Loucy (cell line): Measurements from ENCODE around the gene STK35.

Experiments used
- H2AFZ ChIP-seq: fragments of 200-600 bp; sonication (generic); 2 replicates; pipeline ENCODE4 v1.6.0; 2016; ENCODE audit warnings: antibody characterized with exemption, mild to moderate bottlenecking, low read length, moderate library complexity
- H3F3A ChIP-seq: fragments of 200-600 bp; 2 replicates; pipeline ENCODE4 v1.6.0; 2016; ENCODE audit warnings: antibody characterized with exemption, low read depth, mild to moderate bottlenecking
- H3K27me3 ChIP-seq: fragments of 200-600 bp; sonication (generic); 2 replicates; pipeline ENCODE4 v1.6.1; 2014; ENCODE audit warnings: low read length, mild to moderate bottlenecking; ENCODE audit not compliant: insufficient read depth, poor library complexity, severe bottlenecking
- H3K36me3 ChIP-seq: fragments of 200-600 bp; sonication (generic); 2 replicates; pipeline ENCODE4 v1.6.1; 2016; ENCODE audit warnings: low read length; ENCODE audit not compliant: insufficient read depth
- H3K4me1 ChIP-seq: fragments of 200-600 bp; sonication (generic); 2 replicates; pipeline ENCODE4 v1.5.1; 2014; ENCODE audit warnings: low read length, mild to moderate bottlenecking; ENCODE audit not compliant: insufficient read depth, poor library complexity, severe bottlenecking
- H3K4me2 ChIP-seq: fragments of 200-600 bp; sonication (generic); 2 replicates; pipeline ENCODE4 v1.6.0; 2014; ENCODE audit warnings: antibody characterized with exemption, low read length, low read depth, mild to moderate bottlenecking; ENCODE audit not compliant: poor library complexity, severe bottlenecking
- H3K4me3 ChIP-seq: fragments of 200-600 bp; sonication (generic); 2 replicates; pipeline ENCODE4 v1.5.1; 2014; ENCODE audit warnings: low read length, mild to moderate bottlenecking, mixed read lengths; ENCODE audit not compliant: poor library complexity, severe bottlenecking
- H3K79me2 ChIP-seq: fragments of 200-600 bp; sonication (generic); 2 replicates; pipeline ENCODE4 v1.6.1; 2014; ENCODE audit warnings: low read length; ENCODE audit not compliant: insufficient read depth
- H3K9ac ChIP-seq: fragments of 200-600 bp; sonication (generic); 2 replicates; pipeline ENCODE4 v1.6.0; 2014; ENCODE audit warnings: mild to moderate bottlenecking, low read depth, low read length, moderate library complexity; ENCODE audit not compliant: poor library complexity, severe bottlenecking
- H3K9me2 ChIP-seq: fragments of 200-600 bp; sonication (generic); replicated peaks from 2 replicates; pipeline ENCODE4 v1.6.1; 2016; ENCODE audit warnings: low read depth, low read length, mixed read lengths
- H3K9me3 ChIP-seq: fragments of 200-600 bp; sonication (generic); 2 replicates; pipeline ENCODE4 v1.6.1; 2014; ENCODE audit warnings: mild to moderate bottlenecking, antibody characterized with exemption, low read length, low read depth; ENCODE audit not compliant: insufficient read depth
- H4K20me1 ChIP-seq: fragments of 200-600 bp; sonication (generic); 2 replicates; pipeline ENCODE4 v1.6.0; 2014; ENCODE audit warnings: antibody characterized with exemption, low read length, mild to moderate bottlenecking; ENCODE audit not compliant: insufficient read depth, poor library complexity, severe bottlenecking
- EZH2phosphoT487 ChIP-seq: fragments of 200-600 bp; IDR thresholded peaks from 2 replicates; pipeline ENCODE4 v1.6.1; 2018; ENCODE audit warnings: antibody characterized with exemption, mild to moderate bottlenecking, moderate library complexity, borderline replicate concordance
- TF ChIP-seq, protein P1 (sequence below): fragments of 200-600 bp; sonication (generic); conservative IDR thresholded peaks from 2 replicates; pipeline ENCODE4 v1.5.1; 2014; ENCODE audit warnings: mild to moderate bottlenecking, antibody characterized with exemption, low read length

Gene STK35

DNA sequence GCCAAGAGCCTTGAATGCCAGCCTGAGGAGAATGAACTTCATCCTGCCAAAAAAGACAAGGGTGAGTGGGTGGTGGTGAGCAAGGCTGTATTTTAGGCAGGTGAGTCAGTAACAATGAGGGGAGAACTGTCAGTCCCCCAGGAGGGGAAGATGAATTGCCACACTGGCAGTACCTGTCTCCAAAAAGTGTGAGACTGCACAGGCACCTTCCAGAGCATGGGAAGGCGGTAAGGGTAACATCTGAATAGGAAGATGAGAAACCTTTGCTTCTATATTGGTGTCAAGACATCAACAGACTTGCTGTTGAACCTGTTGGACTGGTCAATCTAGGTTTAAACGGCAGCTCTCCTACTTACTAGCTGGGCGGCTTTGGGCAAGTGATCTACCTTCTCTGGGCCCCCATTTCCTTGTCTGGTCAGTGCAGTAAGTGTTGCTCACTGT is 30.9 kb downstream of the STK35 start:
- H3K36me3 ChIP-seq, result peaks cover 14% of the 10 kb centered on the region; the same call in 1 of the 2 replicates
- no peaks in the 10 kb centered on the region for H3F3A ChIP-seq
- no peaks in the 10 kb centered on the region for H3K9me2 ChIP-seq
- TF ChIP-seq, protein P1, sequence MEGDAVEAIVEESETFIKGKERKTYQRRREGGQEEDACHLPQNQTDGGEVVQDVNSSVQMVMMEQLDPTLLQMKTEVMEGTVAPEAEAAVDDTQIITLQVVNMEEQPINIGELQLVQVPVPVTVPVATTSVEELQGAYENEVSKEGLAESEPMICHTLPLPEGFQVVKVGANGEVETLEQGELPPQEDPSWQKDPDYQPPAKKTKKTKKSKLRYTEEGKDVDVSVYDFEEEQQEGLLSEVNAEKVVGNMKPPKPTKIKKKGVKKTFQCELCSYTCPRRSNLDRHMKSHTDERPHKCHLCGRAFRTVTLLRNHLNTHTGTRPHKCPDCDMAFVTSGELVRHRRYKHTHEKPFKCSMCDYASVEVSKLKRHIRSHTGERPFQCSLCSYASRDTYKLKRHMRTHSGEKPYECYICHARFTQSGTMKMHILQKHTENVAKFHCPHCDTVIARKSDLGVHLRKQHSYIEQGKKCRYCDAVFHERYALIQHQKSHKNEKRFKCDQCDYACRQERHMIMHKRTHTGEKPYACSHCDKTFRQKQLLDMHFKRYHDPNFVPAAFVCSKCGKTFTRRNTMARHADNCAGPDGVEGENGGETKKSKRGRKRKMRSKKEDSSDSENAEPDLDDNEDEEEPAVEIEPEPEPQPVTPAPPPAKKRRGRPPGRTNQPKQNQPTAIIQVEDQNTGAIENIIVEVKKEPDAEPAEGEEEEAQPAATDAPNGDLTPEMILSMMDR, result no peak
- peaks cover 53% of the 10 kb centered on the region for H3K79me2 ChIP-seq
- H2AFZ ChIP-seq, result no peak overlapping the region
- no peaks in the 10 kb centered on the region for H3K4me1 ChIP-seq
- no peak overlapping the region for H3K4me2 ChIP-seq
- no peaks in the 10 kb centered on the region for H3K27me3 ChIP-seq
- no peak overlapping the region for H3K4me3 ChIP-seq
- H4K20me1 ChIP-seq, result peaks cover 24% of the 10 kb centered on the region
- H3K9ac ChIP-seq, result no peak overlapping the region
- H3K9me3 ChIP-seq, result no peaks in the 10 kb centered on the region

DNA sequence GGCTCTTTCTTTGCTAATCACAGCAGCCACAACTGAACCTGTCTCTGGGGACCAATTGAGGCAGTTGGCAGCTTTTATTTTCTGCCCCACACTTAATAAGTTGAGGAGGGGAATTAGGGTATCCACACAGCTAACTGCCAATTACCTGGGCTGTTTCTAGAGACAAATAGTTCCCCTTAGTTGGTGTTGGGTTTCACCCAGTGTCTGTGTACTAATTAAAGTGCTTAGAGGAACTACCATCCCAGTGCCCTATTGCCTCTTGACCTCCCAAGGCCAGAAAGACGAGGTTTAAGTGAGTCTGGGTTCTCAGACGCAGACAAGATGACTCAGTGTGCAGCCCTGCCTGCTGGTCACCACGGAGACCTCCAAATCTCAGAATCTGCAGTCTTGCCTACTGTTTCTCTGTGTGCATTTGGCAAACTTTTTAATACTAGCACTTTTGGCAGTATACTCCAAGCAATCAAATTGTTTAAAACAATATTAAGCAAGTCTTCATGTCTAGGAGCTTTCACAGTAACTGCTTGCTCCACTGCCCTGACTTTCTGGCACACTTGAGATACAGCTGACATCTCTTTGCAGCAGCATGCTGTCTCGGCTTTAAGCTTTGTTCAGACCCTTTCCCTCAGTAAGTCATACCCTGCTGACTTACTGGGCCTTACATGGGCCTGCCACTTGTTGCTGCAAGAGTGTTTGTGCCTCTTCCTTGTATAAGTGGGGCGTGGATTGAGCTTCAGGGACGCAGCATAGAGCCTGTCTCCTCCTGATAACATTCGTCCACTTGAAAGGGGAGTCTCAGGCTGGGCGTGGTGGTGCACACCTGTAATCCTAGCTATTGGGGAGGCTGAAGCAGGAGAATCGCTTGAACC is 31.9 kb downstream of the STK35 start:
- no peaks in the 10 kb centered on the region for H3F3A ChIP-seq
- no peak overlapping the region for H3K9ac ChIP-seq
- no peak overlapping the region for H3K4me2 ChIP-seq
- no peak for TF ChIP-seq EZH2phosphoT487
- TF ChIP-seq, protein P1, result no peak
- H3K4me3 ChIP-seq, result no peak overlapping the region
- H2AFZ ChIP-seq, result no peak overlapping the region
- peaks cover 43% of the 10 kb centered on the region for H3K79me2 ChIP-seq
- H3K27me3 ChIP-seq, result no peaks in the 10 kb centered on the region
- no peaks in the 10 kb centered on the region for H3K9me2 ChIP-seq
- no peaks in the 10 kb centered on the region for H3K4me1 ChIP-seq
- H3K36me3 ChIP-seq, result peaks cover 7% of the 10 kb centered on the region; the same call in 1 of the 2 replicates
- no peaks in the 10 kb centered on the region for H3K9me3 ChIP-seq
- H4K20me1 ChIP-seq, result peaks cover 17% of the 10 kb centered on the region

DNA sequence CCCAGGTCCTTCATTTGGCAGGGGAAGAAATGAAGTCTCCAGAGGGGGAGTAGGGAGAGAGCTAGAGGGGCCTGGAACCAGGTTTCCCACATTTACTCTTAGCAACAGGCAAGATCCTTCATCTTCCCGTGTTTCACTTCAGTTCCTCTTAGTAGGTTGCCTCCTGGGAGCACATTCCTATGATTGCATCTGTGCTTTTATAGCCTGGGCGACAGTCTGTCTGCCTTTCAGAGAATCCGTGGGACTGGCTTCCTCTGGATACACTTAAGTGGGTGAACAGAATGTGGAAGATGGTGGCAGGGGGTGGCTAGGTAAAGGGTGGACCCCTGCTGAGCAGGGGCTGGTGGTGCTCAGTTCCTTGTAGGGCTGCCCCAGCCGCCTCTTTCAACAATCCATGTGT is 33.4 kb downstream of the STK35 start:
- Histone ChIP-seq H4K20me1 (peaks cover 12% of the 10 kb centered on the region), H3K4me1 (no peaks in the 10 kb centered on the region), H3K79me2 (peaks cover 32% of the 10 kb centered on the region), H3K4me3 (no peak overlapping the region), H3K9me3 (no peaks in the 10 kb centered on the region), H3K27me3 (no peaks in the 10 kb centered on the region), H3K36me3 (peaks cover 7% of the 10 kb centered on the region; the same call in 1 of the 2 replicates), H3K9ac (no peak overlapping the region), H3K4me2 (no peak overlapping the region), H3K9me2 (no peaks in the 10 kb centered on the region), H2AFZ (no peak overlapping the region), H3F3A (no peaks in the 10 kb centered on the region)
- TF ChIP-seq EZH2phosphoT487, result no peak
- TF ChIP-seq, protein P1, result no peak
